GM18907 (cell line): Measurements from ENCODE around the gene KRTAP10-10.
"Not testable (repeated sequence)": the region's sequence is repeated elsewhere in the genome, so short reads cannot be mapped to it uniquely, and the experiment has no call there.

Experiments used
- ATAC-seq: cut with Tn5 transposase; IDR thresholded peaks from one replicate; pipeline ENCODE4 v1.9.1; 2021; ENCODE audit warnings: mild to moderate bottlenecking, moderate library complexity; ENCODE audit not compliant: unreplicated experiment

Gene KRTAP10-10

DNA sequence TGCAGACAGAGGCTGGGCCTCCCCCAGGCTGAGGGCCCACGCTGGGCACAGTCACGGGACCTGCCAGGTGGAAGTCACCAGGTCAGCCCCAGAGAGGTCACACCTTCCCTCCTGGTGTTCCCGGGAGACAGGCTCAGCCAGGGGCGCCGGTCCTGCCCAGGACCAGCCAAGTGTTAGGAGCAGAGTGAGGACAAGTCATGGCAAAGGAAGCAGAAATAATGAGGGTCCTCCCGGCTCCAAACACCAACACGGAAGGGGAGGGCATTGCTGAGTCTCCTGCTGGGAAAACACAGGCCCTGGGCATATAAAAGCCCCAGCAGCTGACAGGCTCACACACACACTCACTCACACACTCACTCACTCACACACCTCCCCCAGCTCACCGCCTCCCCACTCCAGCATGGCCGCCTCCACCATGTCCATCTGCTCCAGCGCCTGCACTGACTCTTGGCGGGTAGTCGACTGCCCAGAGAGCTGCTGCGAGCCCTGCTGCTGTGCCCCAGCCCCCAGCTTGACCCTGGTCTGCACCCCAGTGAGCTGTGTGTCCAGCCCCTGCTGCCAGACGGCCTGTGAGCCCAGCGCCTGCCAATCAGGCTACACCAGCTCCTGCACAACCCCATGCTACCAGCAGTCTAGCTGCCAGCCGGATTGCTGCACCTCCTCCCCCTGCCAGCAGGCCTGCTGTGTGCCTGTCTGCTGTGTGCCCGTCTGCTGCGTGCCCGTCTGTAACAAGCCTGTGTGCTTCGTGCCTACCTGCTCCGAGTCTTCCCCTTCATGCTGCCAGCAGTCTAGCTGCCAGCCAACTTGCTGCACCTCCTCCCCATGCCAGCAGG, at the start of gene KRTAP10-10:
Gene KRTAP10-10, plus strand, starts transcription at position 339 of the 833 bp plus-strand sequence. Its CDS starts 62 bp downstream, at position 401.
- no peak for ATAC-seq

DNA sequence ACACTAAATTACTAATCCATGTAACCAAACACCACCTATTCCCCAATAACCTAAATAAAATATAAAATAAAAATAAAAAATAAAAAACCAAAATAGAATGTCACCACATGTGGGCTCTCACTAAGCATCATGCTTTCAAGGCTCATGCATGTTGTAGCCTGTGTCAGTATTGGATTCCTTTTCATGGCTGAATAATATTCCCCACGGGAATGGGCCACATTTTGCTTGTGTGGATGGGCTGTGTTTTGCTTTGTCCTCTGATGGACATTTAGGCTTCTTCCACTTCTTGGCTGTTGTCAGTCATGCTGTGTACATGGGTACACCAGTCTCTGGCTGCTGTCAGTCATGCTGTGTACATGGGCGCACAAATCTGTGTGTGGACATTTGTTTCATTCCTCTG, 48.1 kb upstream of the KRTAP10-10 start:
- no peak for ATAC-seq

GRCh38 chr21:44589586-44590305, 47.4 kb upstream of the KRTAP10-10 start:
- no peak for ATAC-seq

- ATAC-seq: no peak
Measured at GRCh38 chr21:44590311-44590721, 46.8 kb upstream of the KRTAP10-10 start.

GRCh38 chr21:44590897-44591800, 46.0 kb upstream of the KRTAP10-10 start:
- ATAC-seq: not testable (repeated sequence)

- not testable (repeated sequence) for ATAC-seq
Measured at GRCh38 chr21:44591801-44592130, 45.4 kb upstream of the KRTAP10-10 start.

- ATAC-seq: no peak
Measured at GRCh38 chr21:44592446-44593311, 44.5 kb upstream of the KRTAP10-10 start, which contains the start of gene KRTAP10-6. TSS of gene KRTAP10-6 (minus strand) at chr21:44592505. CDS start at chr21:44592484, 21 bp downstream.

DNA sequence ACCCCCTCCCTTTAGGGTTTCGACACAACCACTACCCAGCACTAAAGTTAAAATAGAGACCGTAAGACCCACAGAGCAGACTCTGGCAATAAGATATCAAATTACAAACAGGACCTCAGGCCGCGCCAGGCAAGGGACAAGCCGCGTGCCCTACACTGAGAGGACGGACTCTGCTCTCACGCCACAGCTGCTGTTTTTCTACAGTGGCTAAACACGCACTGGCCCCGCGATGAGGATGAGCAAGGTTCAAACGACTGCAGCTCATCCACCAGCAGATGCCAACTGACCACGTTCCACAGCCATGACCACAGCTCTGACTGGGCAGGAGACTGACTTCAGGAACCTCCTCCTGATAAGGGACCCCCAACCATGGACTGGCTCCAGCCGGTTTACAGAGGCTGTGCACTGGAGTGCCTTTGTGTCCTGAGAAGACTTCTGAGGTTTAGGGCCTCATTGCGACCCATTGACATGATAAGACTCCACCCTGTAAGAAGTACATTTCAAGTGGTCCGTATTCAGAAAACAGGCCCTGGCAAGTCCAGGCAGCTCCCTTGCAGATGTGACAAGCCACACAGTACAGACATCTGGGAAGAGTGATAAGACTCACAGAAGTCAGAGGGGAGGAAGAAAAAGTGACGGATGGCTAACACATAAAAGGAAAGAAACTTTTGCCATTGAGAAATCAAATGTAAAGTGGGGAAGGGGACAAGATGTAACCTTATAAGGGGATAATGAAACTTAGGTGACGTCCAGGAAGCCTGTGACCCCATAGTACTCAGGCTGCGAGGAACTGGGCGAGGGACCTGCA, 43.4 kb upstream of the KRTAP10-10 start:
- no peak for ATAC-seq

DNA sequence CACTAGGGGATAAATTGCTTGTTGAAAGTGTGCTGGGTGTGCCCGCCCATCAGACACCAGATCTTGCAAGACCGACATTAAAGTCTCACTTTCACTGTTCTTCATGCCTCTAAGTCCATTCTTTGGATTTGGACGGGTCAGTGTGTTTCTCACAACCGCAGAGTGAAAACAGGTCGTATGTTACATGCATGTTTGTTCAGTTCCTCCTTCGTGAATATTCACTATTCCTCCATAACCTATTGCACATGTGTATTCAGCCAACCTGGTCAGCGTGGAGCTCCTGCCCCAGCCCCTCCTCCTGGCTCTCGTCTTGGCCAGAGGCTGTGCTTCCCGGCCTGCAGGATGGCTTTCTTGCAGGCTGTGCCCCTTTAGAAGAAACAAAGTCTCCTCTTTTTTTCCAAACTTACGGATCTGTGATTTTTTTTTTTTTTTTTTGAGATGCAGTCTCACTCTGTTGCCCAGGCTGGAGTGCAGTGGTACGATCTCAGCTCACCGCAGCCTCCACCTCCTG, 42.7 kb upstream of the KRTAP10-10 start:
- ATAC-seq: no peak

- ATAC-seq: no peak
Measured at GRCh38 chr21:44595524-44595923, 41.6 kb upstream of the KRTAP10-10 start.

DNA sequence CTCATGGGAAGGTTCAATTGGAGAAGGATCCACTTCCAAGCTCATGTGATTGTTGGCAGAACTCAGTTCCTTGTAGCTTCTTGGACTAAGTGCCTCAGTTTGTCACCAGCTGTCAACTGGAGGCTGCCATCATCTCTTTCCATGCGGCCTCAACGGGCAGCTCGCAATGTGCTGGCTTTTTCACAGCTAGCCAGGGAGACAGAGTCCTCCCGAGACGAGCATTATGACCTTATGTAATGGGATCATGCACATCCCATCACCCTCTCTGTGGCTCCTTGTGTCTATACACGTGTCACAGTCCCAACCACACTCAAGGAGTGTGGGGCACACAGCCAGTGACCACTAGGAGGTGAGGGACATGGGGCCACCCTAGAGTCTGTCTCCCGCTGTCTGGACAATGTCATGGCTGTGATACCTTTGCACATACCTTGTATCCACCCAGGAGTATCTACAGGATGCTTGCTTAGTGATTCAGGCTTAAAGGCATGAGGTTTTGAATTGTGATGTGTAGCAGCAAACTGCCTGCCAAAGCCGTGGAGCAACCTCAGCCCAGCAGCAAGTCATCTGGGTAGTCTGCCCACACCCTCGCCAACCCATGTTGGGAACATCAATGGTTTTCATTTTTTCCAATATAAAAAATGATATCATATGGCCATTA, 41.0 kb upstream of the KRTAP10-10 start:
- ATAC-seq: no peak

DNA sequence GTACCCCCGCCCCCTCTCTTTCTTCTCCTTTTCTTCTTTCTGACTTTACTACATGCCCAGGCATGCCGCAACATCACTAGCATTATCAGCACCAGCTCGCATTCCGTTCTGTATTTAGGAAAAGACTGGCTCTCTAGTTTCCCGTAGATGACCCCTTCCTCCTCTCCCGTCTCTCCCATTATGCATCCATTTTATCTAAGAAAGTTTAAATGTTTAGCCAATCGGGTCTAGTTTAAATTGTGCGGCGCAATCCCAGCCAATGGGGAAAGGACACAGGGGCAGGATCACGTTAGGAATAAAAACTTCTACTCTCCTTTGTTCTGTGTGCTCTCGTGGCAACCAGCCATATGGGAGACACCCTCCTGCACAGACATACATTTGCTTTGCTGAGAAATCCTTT, 39.1 kb upstream of the KRTAP10-10 start:
- no peak for ATAC-seq

GRCh38 chr21:44599264-44600029, 37.7 kb upstream of the KRTAP10-10 start:
- ATAC-seq: no peak

DNA sequence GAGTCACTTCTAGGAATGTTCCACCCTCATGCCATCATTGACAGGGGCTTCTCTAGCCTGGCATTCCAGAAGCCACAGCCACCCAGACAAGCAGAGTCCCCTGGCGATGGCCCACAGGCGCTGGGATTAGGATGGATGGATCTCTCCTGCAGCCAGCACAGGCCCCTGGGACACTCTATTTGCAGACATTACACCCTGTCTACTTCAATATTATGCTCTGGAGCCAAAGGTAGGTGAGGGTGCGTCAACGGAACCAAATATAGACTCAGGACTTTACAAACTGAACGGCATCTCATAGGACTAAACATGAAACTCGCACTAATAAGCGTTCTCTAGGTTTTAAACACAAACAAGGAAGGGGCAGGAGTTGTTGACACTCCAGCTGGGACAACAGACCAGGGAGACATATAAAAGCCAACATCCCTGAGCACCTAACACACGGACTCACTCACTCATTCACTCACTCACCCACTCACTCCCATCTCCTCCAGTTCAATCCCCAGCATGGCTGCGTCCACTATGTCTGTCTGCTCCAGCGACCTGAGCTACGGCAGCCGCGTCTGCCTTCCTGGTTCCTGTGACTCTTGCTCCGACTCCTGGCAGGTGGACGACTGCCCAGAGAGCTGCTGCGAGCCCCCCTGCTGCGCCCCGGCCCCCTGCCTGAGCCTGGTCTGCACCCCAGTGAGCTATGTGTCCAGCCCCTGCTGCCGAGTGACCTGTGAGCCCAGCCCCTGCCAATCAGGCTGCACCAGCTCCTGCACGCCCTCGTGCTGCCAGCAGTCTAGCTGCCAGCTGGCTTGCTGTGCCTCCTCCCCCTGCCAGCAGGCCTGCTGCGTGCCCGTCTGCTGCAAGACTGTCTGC, 36.8 kb upstream of the KRTAP10-10 start, which contains the start of gene KRTAP10-7:
Gene KRTAP10-7, plus strand, starts transcription at position 480 of the 861 bp plus-strand sequence. Its CDS starts 25 bp downstream, at position 505.
- not testable (repeated sequence) for ATAC-seq

- ATAC-seq: not testable (repeated sequence)
Measured at GRCh38 chr21:44601091-44601490, 36.1 kb upstream of the KRTAP10-10 start.

GRCh38 chr21:44601596-44602462, 35.3 kb upstream of the KRTAP10-10 start:
- no peak for ATAC-seq
